MM.1S (cell line): ENCODE data around the gene SIX3.

Experiments used
- DNase-seq: peaks from one replicate; pipeline ENCODE4 v3.0.0-alpha.2; 2015
- H2AFZ ChIP-seq: fragments of 300-600 bp; sonication (generic); 2 replicates; pipeline ENCODE4 v1.6.0; 2016; ENCODE audit warnings: antibody characterized with exemption, low read length
- H3F3A ChIP-seq: fragments of 300-600 bp; sonication (generic); 2 replicates; pipeline ENCODE4 v1.6.1; 2016; ENCODE audit warnings: mild to moderate bottlenecking, antibody characterized with exemption, low read length, moderate library complexity, mixed read lengths; ENCODE audit not compliant: insufficient read depth
- H3K27ac ChIP-seq: fragments of 300-600 bp; sonication (generic); 2 replicates; pipeline ENCODE4 v1.5.1; 2016; ENCODE audit warnings: mild to moderate bottlenecking, low read length
- H3K27me3 ChIP-seq: fragments of 300-600 bp; sonication (generic); replicated peaks from 2 replicates; pipeline ENCODE4 v1.6.0; 2016; ENCODE audit warnings: low read length; ENCODE audit not compliant: insufficient read depth
- H3K36me3 ChIP-seq: fragments of 300-600 bp; sonication (generic); replicated peaks from 2 replicates; pipeline ENCODE4 v1.6.1; 2016; ENCODE audit warnings: mild to moderate bottlenecking, low read length, mixed read lengths; ENCODE audit not compliant: insufficient read depth
- H3K4me1 ChIP-seq: fragments of 300-600 bp; sonication (generic); 2 replicates; pipeline ENCODE4 v1.6.1; 2016; ENCODE audit warnings: low read length, mixed read lengths
- H3K4me2 ChIP-seq: fragments of 300-600 bp; sonication (generic); 2 replicates; pipeline ENCODE4 v1.6.0; 2016; ENCODE audit warnings: low read depth, low read length
- H3K4me3 ChIP-seq: fragments of 300-600 bp; sonication (generic); 2 replicates; pipeline ENCODE4 v1.5.1; 2016; ENCODE audit warnings: low read length, mixed read lengths
- H3K79me2 ChIP-seq: fragments of 300-600 bp; sonication (generic); 2 replicates; pipeline ENCODE4 v1.6.1; 2016; ENCODE audit warnings: mixed run types, low read length, mixed read lengths
- H3K9ac ChIP-seq: fragments of 300-600 bp; sonication (generic); 2 replicates; pipeline ENCODE4 v1.6.1; 2016; ENCODE audit warnings: low read length, mixed read lengths
- H3K9me2 ChIP-seq: fragments of 300-600 bp; sonication (generic); replicated peaks from 2 replicates; pipeline ENCODE4 v1.6.1; 2016; ENCODE audit warnings: mild to moderate bottlenecking, low read length, mixed read lengths; ENCODE audit not compliant: insufficient read depth
- H3K9me3 ChIP-seq: fragments of 300-600 bp; sonication (generic); replicated peaks from 2 replicates; pipeline ENCODE4 v1.6.1; 2016; ENCODE audit warnings: mild to moderate bottlenecking, low read length, mixed read lengths; ENCODE audit not compliant: insufficient read depth
- H4K20me1 ChIP-seq: fragments of 300-600 bp; sonication (generic); 2 replicates; pipeline ENCODE4 v1.6.1; 2016; ENCODE audit warnings: mild to moderate bottlenecking, low read length, moderate library complexity, mixed read lengths; ENCODE audit not compliant: insufficient read depth
- CTCF ChIP-seq: fragments of 300-600 bp; sonication (generic); IDR thresholded peaks from 2 replicates; pipeline ENCODE4 v1.5.1; 2016; ENCODE audit warnings: antibody characterized with exemption, low read length, mixed read lengths
- EZH2 ChIP-seq: fragments of 300-600 bp; sonication (generic); optimal IDR thresholded peaks from 2 replicates; pipeline ENCODE3; 2017; ENCODE audit warnings: low read depth, mild to moderate bottlenecking, antibody characterized with exemption, low read length, mixed read lengths
- EZH2phosphoT487 ChIP-seq: fragments of 300-600 bp; sonication (generic); IDR thresholded peaks from 2 replicates; pipeline ENCODE4 v1.6.1; 2018; ENCODE audit warnings: antibody characterized with exemption, low read length

Gene SIX3

DNA sequence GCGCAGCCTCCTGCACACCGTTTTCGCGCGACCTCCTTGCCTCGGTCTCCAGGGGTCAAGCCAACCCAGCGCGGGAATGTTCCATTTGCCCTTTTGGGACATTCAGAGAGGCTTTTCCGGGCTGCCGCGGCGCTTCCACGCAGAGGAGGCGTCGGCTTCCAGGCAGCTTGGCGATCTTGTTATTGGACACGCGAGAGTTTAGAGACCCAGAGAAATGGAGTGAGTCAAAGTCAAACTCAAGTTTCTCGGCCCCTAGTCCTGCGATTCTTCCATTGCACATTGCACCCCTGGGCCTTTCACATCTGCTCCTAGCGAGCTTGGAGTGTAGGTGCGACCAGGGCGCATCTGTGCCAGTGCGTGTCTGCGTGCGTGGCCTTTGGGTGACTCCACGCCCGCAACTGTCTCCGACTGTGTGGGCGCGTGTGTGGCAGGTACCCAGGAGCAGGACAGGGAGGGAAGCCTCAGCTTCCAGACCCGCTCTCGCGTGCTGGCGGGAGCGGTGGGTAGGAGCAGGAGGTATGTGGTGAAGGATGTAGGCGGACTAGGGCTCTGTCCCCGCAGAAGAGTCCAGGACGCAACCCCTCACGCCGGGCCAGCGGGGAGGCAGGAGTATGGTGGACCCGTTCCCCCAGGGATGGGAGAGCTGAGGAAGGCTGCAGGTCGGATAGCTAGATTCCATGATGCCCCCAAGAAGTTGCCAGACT lies 13.5 kb downstream of the SIX3 start:
- H3K36me3 ChIP-seq: no peaks in the 10 kb centered on the region
- H3K79me2 ChIP-seq: no peaks in the 10 kb centered on the region
- 0 out of 2 replicates have a peak, but pooled peaks cover 3% of the 10 kb centered on the region for H3K4me1 ChIP-seq
- H3K9me3 ChIP-seq: no peaks in the 10 kb centered on the region
- TF ChIP-seq CTCF (no peak), EZH2phosphoT487 (no peak), EZH2 (no peak)
- H3K4me3 ChIP-seq: peak overlapping the region; percentile 21; the same call in 1 of the 2 replicates
- peaks cover 31% of the 10 kb centered on the region for H3K27me3 ChIP-seq
- DNase-seq: no peak
- H3K4me2 ChIP-seq: peak overlapping the region; percentile 88
- no peaks in the 10 kb centered on the region for H3K9me2 ChIP-seq
- no peaks in the 10 kb centered on the region for H3F3A ChIP-seq
- no peak overlapping the region for H3K9ac ChIP-seq
- no peak overlapping the region for H3K27ac ChIP-seq
- 0 out of 2 replicates have a peak overlapping the region, but pooled peaks have one; percentile 71 for H2AFZ ChIP-seq
- no peaks in the 10 kb centered on the region for H4K20me1 ChIP-seq

- H3K9me3 ChIP-seq: no peaks in the 10 kb centered on the region
- H3K27me3 ChIP-seq: peaks cover 31% of the 10 kb centered on the region
- H3K79me2 ChIP-seq: no peaks in the 10 kb centered on the region
- no peaks in the 10 kb centered on the region for H3K36me3 ChIP-seq
- DNase-seq: peak; percentile 72
- H2AFZ ChIP-seq: peak overlapping the region; percentile 71
- no peak overlapping the region for H3K27ac ChIP-seq
- no peaks in the 10 kb centered on the region for H3F3A ChIP-seq
- H3K9me2 ChIP-seq: no peaks in the 10 kb centered on the region
- peak overlapping the region; percentile 88 for H3K4me2 ChIP-seq
- no peaks in the 10 kb centered on the region for H4K20me1 ChIP-seq
- peak overlapping the region; percentile 21; the same call in 1 of the 2 replicates for H3K4me3 ChIP-seq
- TF ChIP-seq EZH2 (no peak), EZH2phosphoT487 (no peak), CTCF (peak; percentile 85)
- no peak overlapping the region for H3K9ac ChIP-seq
- H3K4me1 ChIP-seq: 0 out of 2 replicates have a peak, but pooled peaks cover 3% of the 10 kb centered on the region
These were observed 14.3 kb downstream of the SIX3 start for GRCh38 chr2:44955593-44956392.

DNA sequence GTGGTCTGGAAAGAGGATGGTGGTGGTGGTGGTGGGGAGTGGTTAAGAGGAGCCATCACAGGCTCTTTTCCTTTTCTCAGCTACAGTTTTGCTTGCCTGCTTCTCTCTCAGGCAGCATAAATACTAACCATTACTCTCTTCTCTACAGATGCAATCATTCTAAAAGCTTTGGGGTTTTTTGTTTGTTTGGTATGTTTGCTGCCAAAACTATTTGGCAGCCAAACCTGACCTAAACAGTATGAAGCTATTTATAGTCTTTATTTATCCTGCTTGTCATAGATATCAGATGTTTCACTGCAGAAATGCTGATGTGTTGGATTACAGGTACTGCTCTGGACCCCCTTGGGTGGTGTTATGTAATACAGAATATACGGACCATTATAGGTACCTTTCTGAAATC lies 15.3 kb downstream of the SIX3 start:
- Histone ChIP-seq H3K9me2 (no peaks in the 10 kb centered on the region), H3K4me3 (no peak overlapping the region), H4K20me1 (no peaks in the 10 kb centered on the region), H3K36me3 (no peaks in the 10 kb centered on the region), H3F3A (no peaks in the 10 kb centered on the region), H3K27ac (no peak overlapping the region), H3K4me2 (no peak overlapping the region), H3K79me2 (no peaks in the 10 kb centered on the region), H3K9ac (no peak overlapping the region), H3K4me1 (0 out of 2 replicates have a peak, but pooled peaks cover 3% of the 10 kb centered on the region), H2AFZ (no peak overlapping the region), H3K27me3 (peaks cover 31% of the 10 kb centered on the region), H3K9me3 (no peaks in the 10 kb centered on the region)
- DNase-seq: no peak
- TF ChIP-seq EZH2 (no peak), CTCF (no peak), EZH2phosphoT487 (no peak)
